GM18870 (cell line): Measurements from ENCODE around the gene SLC22A23.

Experiments
- ATAC-seq: cut with Tn5 transposase; IDR thresholded peaks from one replicate; pipeline ENCODE4 v1.9.1; 2021; ENCODE audit warnings: moderate library complexity; ENCODE audit not compliant: unreplicated experiment

SLC22A23 gene

DNA sequence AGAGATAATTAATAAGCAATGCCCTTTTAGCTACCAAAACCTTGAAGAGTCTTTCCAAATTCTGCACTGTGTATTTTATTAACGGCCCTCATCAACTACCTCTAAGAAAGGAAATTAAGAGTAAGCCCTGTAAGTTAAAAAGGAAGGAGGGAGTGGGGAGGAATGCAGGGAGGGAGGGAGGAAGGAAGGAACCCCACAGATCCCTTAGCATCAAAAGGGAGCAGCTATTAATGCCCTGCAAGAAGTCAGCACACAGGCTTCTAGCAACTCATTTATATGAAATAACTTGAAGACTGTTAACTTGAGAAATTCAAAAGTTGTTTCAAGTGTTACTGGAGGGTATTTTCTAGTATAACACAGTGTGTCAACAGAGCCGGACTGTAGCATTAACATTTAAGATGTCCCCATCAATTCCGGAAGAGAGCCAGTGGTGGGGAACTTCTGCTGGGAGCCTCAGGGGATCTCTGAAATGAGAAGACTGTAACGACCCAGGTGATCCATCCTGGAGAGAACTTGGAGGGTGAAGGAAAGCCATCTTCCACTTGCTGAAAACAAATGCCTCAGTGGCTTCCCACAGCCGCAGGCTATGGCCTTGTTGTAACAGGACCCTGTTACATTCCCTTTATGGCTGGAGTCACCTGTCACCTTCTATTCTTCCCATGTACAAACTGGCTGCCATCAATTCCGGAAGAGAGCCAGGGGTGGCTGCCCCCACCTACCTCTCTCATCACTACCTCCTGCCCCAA, 33.2 kb downstream of the SLC22A23 start:
- no peak for ATAC-seq

GRCh38 chr6:3422435-3423070, 34.3 kb downstream of the SLC22A23 start:
- ATAC-seq = no peak

DNA sequence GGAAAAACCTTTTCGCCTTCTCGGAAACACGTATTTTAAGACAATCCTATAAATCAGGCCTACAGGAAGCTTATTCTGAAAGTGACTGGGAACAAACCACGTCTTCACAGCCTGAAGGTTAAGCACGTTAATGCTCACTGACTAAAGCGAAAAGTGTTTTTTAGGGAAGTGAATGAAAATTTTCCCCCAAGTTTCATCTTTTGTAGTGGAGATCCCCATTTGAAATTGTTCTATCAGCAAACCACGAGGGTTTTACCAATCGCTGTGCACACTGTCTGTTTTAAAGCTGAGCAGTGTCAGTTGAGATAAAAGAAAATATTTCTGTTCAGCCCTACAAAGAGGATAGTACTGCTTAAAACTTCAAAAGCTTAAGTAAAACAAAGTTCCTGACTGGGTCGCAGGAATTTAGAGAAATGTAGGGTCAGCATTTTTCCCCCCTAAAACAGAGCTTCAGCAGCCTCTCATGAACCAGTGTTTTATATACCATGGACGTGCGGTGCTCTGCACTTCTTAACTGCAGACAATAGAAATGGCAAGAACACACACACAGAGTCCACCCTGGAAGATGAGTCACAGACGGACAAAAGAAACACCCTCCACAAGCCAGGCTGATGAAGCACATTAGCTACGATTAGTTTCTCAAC, 34.9 kb downstream of the SLC22A23 start:
- ATAC-seq = no peak

- ATAC-seq = no peak
These were observed 35.7 kb downstream of the SLC22A23 start for GRCh38 chr6:3421143-3421542.

DNA sequence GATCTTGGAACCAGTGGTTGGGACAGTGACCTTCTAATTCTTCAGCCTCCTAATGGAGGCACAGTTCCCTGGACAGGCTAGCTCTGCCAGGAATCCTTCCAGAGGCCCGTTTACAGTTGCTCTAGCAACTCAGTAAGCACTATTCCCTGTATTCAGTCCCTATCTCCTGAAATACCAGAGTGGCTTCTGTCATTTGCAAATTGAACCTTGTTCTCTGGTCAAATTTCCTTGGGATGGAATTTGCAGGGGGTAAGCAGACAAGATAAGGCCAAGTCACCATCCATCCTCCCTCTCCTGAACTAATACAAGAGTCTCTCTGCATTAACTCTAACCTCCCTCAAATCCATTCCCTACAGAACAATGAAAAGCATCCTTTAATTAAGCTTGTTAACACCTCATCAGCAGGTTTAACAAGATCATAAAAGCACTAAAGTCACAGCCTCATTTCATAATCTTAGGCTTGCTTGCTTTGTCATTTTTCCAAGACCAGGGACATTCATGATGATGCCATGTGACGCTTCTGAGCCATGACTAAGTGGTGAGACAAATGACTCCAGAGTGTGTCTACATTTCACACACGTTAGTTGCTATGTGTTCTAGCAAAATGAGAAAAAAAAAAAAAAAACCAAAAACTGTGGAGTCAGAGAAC, 37.1 kb downstream of the SLC22A23 start:
- ATAC-seq = no peak

GRCh38 chr6:3418496-3419060, 38.3 kb downstream of the SLC22A23 start:
- ATAC-seq = no peak

- no peak for ATAC-seq
These were observed 39.4 kb downstream of the SLC22A23 start for GRCh38 chr6:3417473-3417872.

DNA sequence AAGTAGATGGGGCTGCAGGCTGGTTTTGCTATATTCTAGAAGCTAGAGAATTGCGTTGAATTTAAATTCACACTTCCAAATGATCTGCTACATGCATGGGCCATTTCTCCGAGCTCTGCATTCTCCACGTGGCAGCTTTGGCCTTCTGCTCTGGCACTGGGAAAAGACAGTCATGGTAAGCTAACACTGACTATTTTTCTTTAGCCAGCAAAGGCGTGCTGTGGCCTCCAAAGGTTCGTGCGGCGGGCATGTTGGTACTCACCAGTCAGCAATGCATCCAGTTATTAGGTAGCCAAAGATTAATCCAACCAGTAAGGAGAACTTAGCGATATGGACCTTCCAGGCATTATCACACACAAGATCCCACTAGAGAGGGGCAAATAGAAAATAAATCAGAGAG, 41.4 kb downstream of the SLC22A23 start:
- no peak for ATAC-seq

DNA sequence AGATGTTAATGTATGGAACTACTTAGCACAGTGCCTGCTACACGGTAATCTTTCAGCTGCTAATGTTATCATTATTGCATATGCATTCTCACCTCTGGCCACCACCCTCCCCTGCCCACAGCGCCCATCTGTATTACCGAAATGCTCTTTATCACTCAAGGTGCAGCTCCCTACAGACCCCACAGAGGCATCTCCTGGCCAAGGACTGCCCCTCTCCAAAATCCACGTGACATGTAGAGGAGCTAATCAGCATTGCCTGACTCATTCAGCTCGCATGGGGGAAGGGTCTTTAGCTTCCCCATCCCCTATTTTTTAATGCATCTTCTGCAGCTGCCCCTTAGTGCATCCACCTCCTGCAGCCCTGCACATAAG, 41.8 kb downstream of the SLC22A23 start:
- no peak for ATAC-seq

GRCh38 chr6:3414327-3415081, 42.3 kb downstream of the SLC22A23 start:
- ATAC-seq = no peak

DNA sequence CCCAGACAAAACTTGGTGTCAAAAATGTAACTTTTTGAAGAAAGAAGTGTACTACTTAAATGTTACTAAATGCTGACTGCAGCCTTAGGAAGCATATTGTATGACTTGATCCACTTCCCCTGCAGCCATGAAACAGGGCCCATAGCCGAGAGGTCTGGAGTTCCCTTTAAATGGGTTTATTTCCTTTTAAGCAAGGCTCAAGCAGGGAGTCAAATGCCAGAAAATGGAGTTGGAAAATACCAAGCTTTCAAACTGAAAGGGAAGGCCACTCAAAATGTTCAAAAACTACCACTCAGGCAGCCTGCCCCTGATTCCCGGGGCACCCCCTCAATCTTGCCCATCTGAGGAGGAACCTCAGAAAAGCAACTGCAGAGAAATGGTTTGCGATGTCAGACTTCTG, 43.3 kb downstream of the SLC22A23 start:
- no peak for ATAC-seq

- no peak for ATAC-seq
These were observed 43.9 kb downstream of the SLC22A23 start for GRCh38 chr6:3412779-3413500.

- no peak for ATAC-seq
These were observed 44.7 kb downstream of the SLC22A23 start for GRCh38 chr6:3411967-3412778.

GRCh38 chr6:3410385-3411360, 46.2 kb downstream of the SLC22A23 start:
- no peak for ATAC-seq

GRCh38 chr6:3409699-3410384, 47.0 kb downstream of the SLC22A23 start:
- ATAC-seq = no peak

DNA sequence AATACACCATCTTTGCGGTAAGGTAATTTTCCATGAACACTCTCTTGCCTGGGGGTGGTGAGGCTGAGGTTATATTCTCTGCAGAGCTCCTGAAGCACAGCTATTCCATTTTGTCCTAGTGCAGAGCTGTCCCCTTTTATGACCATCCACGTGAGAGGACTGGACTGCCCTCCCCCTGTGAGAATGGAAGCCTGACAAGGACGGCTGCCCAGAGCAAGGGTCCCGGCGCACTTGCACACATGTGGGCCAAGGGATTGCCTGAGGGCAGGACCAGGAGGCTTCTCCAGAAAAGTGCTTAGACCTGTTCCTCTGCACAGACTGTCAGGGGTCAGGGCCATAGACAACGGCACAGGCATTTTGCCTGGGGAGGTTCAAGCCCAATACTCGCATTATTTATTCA, 48.2 kb downstream of the SLC22A23 start:
- no peak for ATAC-seq

GRCh38 chr6:3407840-3408239, 49.0 kb downstream of the SLC22A23 start:
- ATAC-seq = no peak
